H9 (cell line): ENCODE measurements around the gene IER5. TPM values are rescaled to one million over a fixed set of nuclear protein-coding genes. Genes with fewer than 3 reads are reported as not detected.

Source experiments
- DNase-seq: peaks from one replicate; pipeline ENCODE4 v3.0.0-alpha.2; 2017
- H2AFZ ChIP-seq: one replicate; pipeline ENCODE4 v1.6.1; 2013; ENCODE audit warnings: mild to moderate bottlenecking, low read length, control low read depth, moderate library complexity
- H2AK5ac ChIP-seq: 2 replicates; pipeline ENCODE4 v1.6.1; 2013; ENCODE audit warnings: low read length, control low read depth, mixed read lengths; ENCODE audit not compliant: insufficient read length
- H2BK120ac ChIP-seq: one replicate; pipeline ENCODE4 v1.6.1; 2013; ENCODE audit warnings: low read depth, mild to moderate bottlenecking, low read length, control low read depth, inconsistent platforms; ENCODE audit not compliant: poor library complexity, severe bottlenecking
- H2BK12ac ChIP-seq: 2 replicates; pipeline ENCODE4 v1.6.1; 2013; ENCODE audit warnings: low read length, control low read depth, mixed read lengths, low read depth; ENCODE audit not compliant: insufficient read length
- H2BK15ac ChIP-seq: 2 replicates; pipeline ENCODE4 v1.6.1; 2013; ENCODE audit warnings: low read depth, low read length, control low read depth
- H2BK20ac ChIP-seq: one replicate; pipeline ENCODE4 v1.6.1; 2013; ENCODE audit warnings: low read depth, mild to moderate bottlenecking, low read length, control low read depth, inconsistent platforms; ENCODE audit not compliant: poor library complexity, severe bottlenecking
- H2BK5ac ChIP-seq: 2 replicates; pipeline ENCODE4 v1.6.1; 2013; ENCODE audit warnings: low read length, control low read depth, mixed read lengths; ENCODE audit not compliant: insufficient read length
- H3K14ac ChIP-seq: 2 replicates; pipeline ENCODE4 v1.6.1; 2013; ENCODE audit warnings: low read length, control low read depth; ENCODE audit not compliant: insufficient read depth
- H3K18ac ChIP-seq: 2 replicates; pipeline ENCODE4 v1.6.1; 2013; ENCODE audit warnings: low read depth, mild to moderate bottlenecking, mixed read lengths, low read length, control low read depth; ENCODE audit not compliant: insufficient read length
- H3K23ac ChIP-seq: 2 replicates; pipeline ENCODE4 v1.6.1; 2013; ENCODE audit warnings: low read length, control low read depth, mixed read lengths, low read depth; ENCODE audit not compliant: insufficient read length
- H3K23me2 ChIP-seq: 2 replicates; pipeline ENCODE4 v1.6.1; 2013; ENCODE audit warnings: low read depth, mild to moderate bottlenecking, mixed read lengths, low read length, control low read depth; ENCODE audit not compliant: insufficient read length, poor library complexity, severe bottlenecking
- H3K27ac ChIP-seq: 2 replicates; pipeline ENCODE4 v1.5.1; 2013; ENCODE audit warnings: low read length, control low read depth, mixed read lengths, low read depth; ENCODE audit not compliant: insufficient read length
- H3K27me3 ChIP-seq: 2 replicates; pipeline ENCODE4 v1.6.1; 2013; ENCODE audit warnings: low read length, control low read depth, inconsistent platforms; ENCODE audit not compliant: insufficient read depth
- H3K4ac ChIP-seq: 2 replicates; pipeline ENCODE4 v1.6.1; 2013; ENCODE audit warnings: low read depth, mild to moderate bottlenecking, control low read depth, inconsistent platforms, low read length, moderate library complexity
- H3K4me1 ChIP-seq: 2 replicates; pipeline ENCODE4 v1.6.1; 2013; ENCODE audit warnings: low read length, control low read depth, inconsistent platforms; ENCODE audit not compliant: insufficient read depth
- H3K4me2 ChIP-seq: 2 replicates; pipeline ENCODE4 v1.6.1; 2013; ENCODE audit warnings: low read length, control low read depth, mixed read lengths; ENCODE audit not compliant: insufficient read length, insufficient read depth
- H3K56ac ChIP-seq: 2 replicates; pipeline ENCODE4 v1.6.1; 2013; ENCODE audit warnings: low read depth, mild to moderate bottlenecking, mixed read lengths, low read length, control low read depth; ENCODE audit not compliant: insufficient read length
- H3K79me1 ChIP-seq: 2 replicates; pipeline ENCODE4 v1.6.1; 2013; ENCODE audit warnings: low read depth, mild to moderate bottlenecking, moderate library complexity, low read length, control low read depth, inconsistent platforms; ENCODE audit not compliant: insufficient read depth, poor library complexity, severe bottlenecking
- H3K79me2 ChIP-seq: 2 replicates; pipeline ENCODE4 v1.6.1; 2013; ENCODE audit warnings: low read length, control low read depth, inconsistent platforms; ENCODE audit not compliant: insufficient read depth
- H3K9ac ChIP-seq: 2 replicates; pipeline ENCODE4 v1.6.1; 2013; ENCODE audit warnings: low read length, control low read depth, mixed read lengths; ENCODE audit not compliant: insufficient read length; ENCODE audit errors: extremely low read depth
- H3K9me3 ChIP-seq: one replicate; pipeline ENCODE4 v1.6.1; 2013; ENCODE audit warnings: low read depth, low read length, inconsistent platforms; ENCODE audit not compliant: control insufficient read depth
- H3T11ph ChIP-seq: one replicate; pipeline ENCODE4 v1.6.1; 2013; ENCODE audit warnings: mild to moderate bottlenecking, low read length, control low read depth, inconsistent platforms
- H4K20me1 ChIP-seq: one replicate; pipeline ENCODE4 v1.6.1; 2013; ENCODE audit not compliant: control insufficient read depth, insufficient read length, insufficient read depth
- H4K5ac ChIP-seq: 2 replicates; pipeline ENCODE4 v1.6.1; 2013; ENCODE audit warnings: low read depth, mild to moderate bottlenecking, mixed read lengths, low read length, control low read depth; ENCODE audit not compliant: insufficient read length
- H4K8ac ChIP-seq: replicated peaks from 2 replicates; pipeline ENCODE4 v1.6.1; 2013; ENCODE audit warnings: low read length, control low read depth, mixed read lengths, low read depth; ENCODE audit not compliant: insufficient read length
- H4K91ac ChIP-seq: 2 replicates; pipeline ENCODE4 v1.6.1; 2013; ENCODE audit warnings: low read depth, mild to moderate bottlenecking, moderate library complexity, mixed read lengths, low read length, control low read depth; ENCODE audit not compliant: insufficient read length
- H3K27ac Mint-ChIP-seq, 3 experiments: 2 replicates in 2 of 3; 3 replicates in 1 of 3; pipeline ENCODE4 v1.8.0; 2020 to 2021; ENCODE audit warnings: mixed read lengths in 3 of 3, mild to moderate bottlenecking in 1 of 3, moderate library complexity in 1 of 3
- H3K27me3 Mint-ChIP-seq: 2 replicates; pipeline ENCODE4 v1.8.0; 2021; ENCODE audit warnings: low read depth, mild to moderate bottlenecking, moderate library complexity, mixed read lengths
- H3K36me3 Mint-ChIP-seq, 3 experiments: 2 replicates in 2 of 3; 3 replicates in 1 of 3; pipeline ENCODE4 v1.8.0; 2020 to 2021; ENCODE audit warnings: low read depth in 3 of 3, mixed read lengths in 3 of 3; ENCODE audit not compliant: insufficient read depth in 1 of 3
- H3K4me1 Mint-ChIP-seq, 2 experiments: 2 replicates each; pipeline ENCODE4 v1.8.0; 2020; ENCODE audit warnings: mixed read lengths in 2 of 2
- H3K4me3 Mint-ChIP-seq, 2 experiments: 2 replicates in 1 of 2; 3 replicates in 1 of 2; pipeline ENCODE4 v1.8.0; 2020 to 2021; ENCODE audit warnings: mild to moderate bottlenecking in 2 of 2, mixed read lengths in 2 of 2, moderate library complexity in 1 of 2
- H3K9me3 Mint-ChIP-seq, 2 experiments: 2 replicates in 1 of 2; 3 replicates in 1 of 2; pipeline ENCODE4 v1.8.0; 2020; ENCODE audit warnings: mild to moderate bottlenecking in 2 of 2, mixed read lengths in 2 of 2, moderate library complexity in 1 of 2
- CTCF ChIP-seq: fragments of 200-600 bp; sonication (generic); conservative IDR thresholded peaks from 3 replicates; pipeline ENCODE4 v1.8.0; 2021; ENCODE audit warnings: antibody characterized with exemption, mild to moderate bottlenecking
- WGBS: extraction: QIAGEN DNeasy Blood & Tissue Kit; methylation state at CpG from one replicate; pipeline ENCODE4 v1.1.7; 2013; ENCODE audit warnings: missing lambda C conversion rate, low lambda C conversion rate, mixed read lengths; ENCODE audit not compliant: insufficient read length; ENCODE audit errors: extremely low coverage; 5-methylcytosine and 5-hydroxymethylcytosine counted together
- total RNA-seq: library from RNA; stranded (reverse); gene quantifications from 2 replicates; pipeline ENCODE4 v1.2.1, GENCODE V29; 2021

Gene IER5
- total RNA-seq, 1 experiment from 2014 or later: 6.7 TPM

DNA sequence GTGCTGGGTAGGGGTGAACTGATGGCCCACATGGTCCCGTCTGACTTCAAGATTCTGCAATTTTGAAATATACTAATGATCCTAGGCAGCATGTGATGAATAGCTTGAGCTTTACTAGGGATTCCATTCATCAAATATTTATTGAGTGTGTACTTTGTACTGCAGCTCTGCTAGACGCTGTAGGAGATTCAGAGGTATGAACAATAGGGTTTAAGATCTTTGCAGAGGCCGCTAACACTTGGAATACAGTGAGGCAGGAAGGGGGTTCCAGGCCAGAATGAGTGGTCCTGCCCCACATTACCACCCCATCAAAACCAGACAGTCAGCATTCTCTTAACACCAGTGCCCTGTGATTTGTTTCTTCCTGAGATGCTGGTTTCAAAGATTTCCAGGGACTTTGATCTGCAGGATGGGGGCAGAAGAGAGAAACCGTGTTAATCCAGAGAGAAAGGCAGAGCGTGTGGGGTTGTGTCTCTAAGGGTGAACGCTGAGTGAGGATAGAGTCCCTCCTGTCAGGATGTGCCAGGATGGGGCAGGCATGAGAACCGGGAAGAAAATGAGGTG lies 19.9 kb downstream of the IER5 start:
- no peak overlapping the region for H4K91ac ChIP-seq
- peaks cover 76% of the 10 kb centered on the region for H3K27me3 Mint-ChIP-seq
- H3K4me3 Mint-ChIP-seq: no peak overlapping the region
- H4K20me1 ChIP-seq: no peaks in the 10 kb centered on the region
- H2BK12ac ChIP-seq: no peak overlapping the region
- peaks cover 5% of the 10 kb centered on the region; the same call in 1 of the 2 replicates for H3K4me1 ChIP-seq
- H2BK20ac ChIP-seq: no peak overlapping the region
- no peak overlapping the region for H2BK15ac ChIP-seq
- H3K18ac ChIP-seq: no peak overlapping the region
- no peak overlapping the region for H3K23ac ChIP-seq
- H3K4me1 Mint-ChIP-seq: peaks cover 55 to 67% of the 10 kb centered on the region in 2 experiments
- H3K79me1 ChIP-seq: no peaks in the 10 kb centered on the region
- H2BK5ac ChIP-seq: no peak overlapping the region
- no peak overlapping the region for H3K4me2 ChIP-seq
- no peak overlapping the region for H2AK5ac ChIP-seq
- H2AFZ ChIP-seq: no peak overlapping the region
- no peak overlapping the region for H3T11ph ChIP-seq
- WGBS: no CpG with 5 or more reads among the region's 7 CpGs
- H3K27me3 ChIP-seq: peaks cover 16% of the 10 kb centered on the region; the same call in 1 of the 2 replicates
- H2BK120ac ChIP-seq: no peak overlapping the region
- H3K36me3 Mint-ChIP-seq: no peaks in the 10 kb centered on the region; a peak in 1 of 7 replicates
- TF ChIP-seq CTCF: no peak
- H4K5ac ChIP-seq: no peak overlapping the region
- no peak overlapping the region for H3K56ac ChIP-seq
- no peak overlapping the region for H4K8ac ChIP-seq
- H3K9me3 Mint-ChIP-seq: no peaks in the 10 kb centered on the region; a peak in 1 of 5 replicates
- no peak overlapping the region for H3K4ac ChIP-seq
- H3K79me2 ChIP-seq: no peaks in the 10 kb centered on the region
- H3K27ac ChIP-seq: no peak overlapping the region
- H3K14ac ChIP-seq: no peak overlapping the region
- no peak overlapping the region for H3K27ac Mint-ChIP-seq
- H3K23me2 ChIP-seq: peaks cover 5% of the 10 kb centered on the region
- H3K9me3 ChIP-seq: no peaks in the 10 kb centered on the region
- no peak overlapping the region for H3K9ac ChIP-seq
- DNase-seq: no peak
